K562 (cell line): Measurements from ENCODE around the gene CEBPE. TPM values are rescaled to one million over a fixed set of nuclear protein-coding genes. Genes with fewer than 3 reads are reported as not detected.

Experiments
- CBFA2T3 ChIP-seq: fragments of 450-650 bp; IDR thresholded peaks from 2 replicates; pipeline ENCODE4 v1.6.1; 2017
- POLR2AphosphoS5 ChIP-seq: IDR thresholded peaks from 2 replicates; pipeline ENCODE4 v1.6.1; 2011; ENCODE audit warnings: mild to moderate bottlenecking, low read depth, low read length, moderate library complexity; ENCODE audit not compliant: control insufficient read depth, insufficient read depth
- TAL1 ChIP-seq: fragments of 450-650 bp; IDR thresholded peaks from 2 replicates; pipeline ENCODE4 v1.6.1; 2016; ENCODE audit warnings: mild to moderate bottlenecking
- TCF3 ChIP-seq: sonication (generic); formaldehyde crosslinking; IDR thresholded peaks from 2 replicates; pipeline ENCODE4 v1.4.0; 2020; ENCODE audit warnings: mild to moderate bottlenecking, missing genetic modification reagents
- polyA plus RNA-seq, 8 experiments: library from polyadenylated mRNA; depleted of rRNA in 4 of 8; stranded (reverse) in 5 of 8; unstranded in 3 of 8; fragments of >200 nt; fragmentation: Nextera tagmentation in 2 of 8; fragmentation: Illumina TruSeq in 1 of 8; extraction: Ambion mirVana in 2 of 8; extraction: Trizol in 1 of 8; gene quantifications; 2 replicates each; pipeline versions ENCODE4 v1.2.1 to v1.2.3, GENCODE V29; 2011 to 2014; ENCODE audit warnings: inconsistent platforms in 1 of 8, missing spikeins in 1 of 8
- total RNA-seq, 7 experiments: library from RNA; depleted of rRNA in 6 of 7; stranded (reverse); fragments of >200 nt in 6 of 7; fragmentation: Illumina TruSeq in 2 of 7; extraction: Trizol in 2 of 7; gene quantifications; 2 replicates each; pipeline versions ENCODE4 v1.2.1 to v1.2.3, GENCODE V29; 2011 to 2021; ENCODE audit warnings: low replicate concordance in 1 of 7
- TF ChIP-seq, protein P1 (sequence below): fragments of 250-450 bp; sonication (Bioruptor Pico); IDR thresholded peaks from 2 replicates; pipeline ENCODE4 v1.8.0; 2021; ENCODE audit warnings: mild to moderate bottlenecking, moderate library complexity
- TF ChIP-seq, protein P2 (sequence below): sonication (generic); formaldehyde crosslinking; IDR thresholded peaks from 2 replicates; pipeline ENCODE4 v1.4.0; 2020; ENCODE audit warnings: mild to moderate bottlenecking, missing genetic modification reagents

The CEBPE gene
- total and polyA plus RNA-seq, 9 of the 15 experiments (the other 6 are each of a cell fraction or from before 2014, with no cell fraction given): 0.09 to 0.15 (median 0.13) TPM; not detected in 6

DNA sequence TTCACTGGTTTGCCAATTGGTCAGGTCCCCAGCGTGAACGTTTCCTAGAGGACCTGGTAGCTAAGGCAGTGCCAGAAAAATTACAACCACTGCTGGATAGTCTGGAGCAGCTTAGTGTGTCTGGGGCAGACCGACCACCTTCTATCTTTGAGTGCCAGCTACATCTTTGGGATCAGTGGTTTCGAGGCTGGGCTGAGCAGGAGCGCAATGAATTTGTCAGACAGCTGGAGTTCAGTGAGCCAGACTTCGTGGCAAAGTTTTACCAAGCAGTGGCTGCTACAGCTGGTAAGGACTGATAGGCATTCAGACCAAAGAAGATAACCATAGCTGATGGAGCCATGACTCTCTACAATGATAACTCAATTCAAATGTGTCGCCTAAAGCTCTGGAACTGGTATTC, 21.3 kb downstream of the CEBPE start (continued):
- TF ChIP-seq, protein P1, sequence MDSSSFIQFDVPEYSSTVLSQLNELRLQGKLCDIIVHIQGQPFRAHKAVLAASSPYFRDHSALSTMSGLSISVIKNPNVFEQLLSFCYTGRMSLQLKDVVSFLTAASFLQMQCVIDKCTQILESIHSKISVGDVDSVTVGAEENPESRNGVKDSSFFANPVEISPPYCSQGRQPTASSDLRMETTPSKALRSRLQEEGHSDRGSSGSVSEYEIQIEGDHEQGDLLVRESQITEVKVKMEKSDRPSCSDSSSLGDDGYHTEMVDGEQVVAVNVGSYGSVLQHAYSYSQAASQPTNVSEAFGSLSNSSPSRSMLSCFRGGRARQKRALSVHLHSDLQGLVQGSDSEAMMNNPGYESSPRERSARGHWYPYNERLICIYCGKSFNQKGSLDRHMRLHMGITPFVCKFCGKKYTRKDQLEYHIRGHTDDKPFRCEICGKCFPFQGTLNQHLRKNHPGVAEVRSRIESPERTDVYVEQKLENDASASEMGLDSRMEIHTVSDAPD: peak; percentile 16; the same call in 1 of the 2 replicates
- TF ChIP-seq POLR2AphosphoS5 (no peak; the same call in 1 of the 2 replicates), TCF3 (peak; percentile 69), TAL1 (peak; percentile 48; the same call in 1 of the 2 replicates), CBFA2T3 (peak; percentile 74)
- TF ChIP-seq, protein P2, sequence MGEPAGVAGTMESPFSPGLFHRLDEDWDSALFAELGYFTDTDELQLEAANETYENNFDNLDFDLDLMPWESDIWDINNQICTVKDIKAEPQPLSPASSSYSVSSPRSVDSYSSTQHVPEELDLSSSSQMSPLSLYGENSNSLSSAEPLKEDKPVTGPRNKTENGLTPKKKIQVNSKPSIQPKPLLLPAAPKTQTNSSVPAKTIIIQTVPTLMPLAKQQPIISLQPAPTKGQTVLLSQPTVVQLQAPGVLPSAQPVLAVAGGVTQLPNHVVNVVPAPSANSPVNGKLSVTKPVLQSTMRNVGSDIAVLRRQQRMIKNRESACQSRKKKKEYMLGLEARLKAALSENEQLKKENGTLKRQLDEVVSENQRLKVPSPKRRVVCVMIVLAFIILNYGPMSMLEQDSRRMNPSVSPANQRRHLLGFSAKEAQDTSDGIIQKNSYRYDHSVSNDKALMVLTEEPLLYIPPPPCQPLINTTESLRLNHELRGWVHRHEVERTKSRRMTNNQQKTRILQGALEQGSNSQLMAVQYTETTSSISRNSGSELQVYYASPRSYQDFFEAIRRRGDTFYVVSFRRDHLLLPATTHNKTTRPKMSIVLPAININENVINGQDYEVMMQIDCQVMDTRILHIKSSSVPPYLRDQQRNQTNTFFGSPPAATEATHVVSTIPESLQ (CRISPR knock-in tag): no peak
